NOMO-1 treated with dmso at 0.1 percent for 144 hours (cell line): Measurements from ENCODE around the gene RIIAD1.
"Not testable (repeated sequence)": the region's sequence is repeated elsewhere in the genome, so short reads cannot be mapped to it uniquely, and the experiment has no call there.

ENCODE experiments used
- DNase-seq: peaks from one replicate; lab custom pipeline; 2025; ENCODE audit not compliant: unreplicated experiment; lab: John Stamatoyannopoulos, UW

Gene RIIAD1

DNA sequence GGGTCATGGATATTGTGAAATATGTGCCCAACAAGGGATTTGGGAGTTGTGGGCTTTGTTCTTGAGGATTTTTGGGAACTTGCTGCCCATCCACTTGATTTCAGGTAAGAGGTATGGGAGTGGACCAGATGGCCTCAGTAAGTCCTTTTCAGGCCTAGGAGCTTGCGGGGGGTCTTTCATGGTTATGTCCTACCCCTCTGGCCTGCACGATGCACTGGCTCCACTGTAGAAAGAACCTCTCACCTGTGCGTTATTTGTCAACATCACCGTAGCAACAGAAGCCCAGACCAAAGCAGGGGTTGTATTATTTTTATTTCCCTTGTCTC, 8.6 kb downstream of the RIIAD1 start:
- no peak for DNase-seq

DNA sequence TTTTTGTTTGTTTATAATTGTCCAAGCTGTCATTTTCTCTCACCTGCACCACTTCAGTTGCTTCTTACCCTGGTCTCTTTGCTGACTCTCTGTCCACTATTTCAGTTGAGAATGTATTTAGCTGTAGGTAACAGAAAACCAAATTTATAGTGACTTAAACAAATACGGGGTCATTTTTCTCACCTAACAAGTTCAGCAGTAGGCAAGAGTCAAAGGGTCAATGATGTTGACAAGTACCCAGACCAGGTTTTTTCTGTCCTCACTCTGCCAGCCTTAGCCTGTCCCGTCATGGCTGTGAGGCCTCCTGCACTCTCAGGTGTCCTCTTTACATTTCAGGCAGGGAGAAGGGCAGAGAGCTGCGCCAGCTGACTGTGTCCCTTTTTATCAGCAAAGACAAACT, 11.8 kb downstream of the RIIAD1 start:
- DNase-seq = no peak

DNA sequence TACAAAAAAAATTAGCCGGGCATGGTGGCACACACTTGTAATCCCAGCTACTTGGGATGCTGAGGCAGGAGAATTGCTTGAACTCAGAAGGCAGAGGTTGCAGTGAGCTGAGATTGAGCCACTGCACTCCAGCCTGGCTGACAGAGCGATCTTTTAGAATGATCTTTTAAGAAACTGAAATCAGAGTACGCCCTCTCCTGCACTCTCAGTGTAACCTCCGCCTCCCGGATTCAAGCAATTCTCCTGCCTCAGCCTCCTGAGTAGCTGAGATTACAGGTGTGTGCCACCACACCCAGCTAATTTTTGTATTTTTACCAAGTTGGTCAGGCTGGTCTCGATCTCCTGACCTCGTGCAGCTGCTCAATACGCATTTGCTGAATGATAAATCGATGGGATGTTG, 12.7 kb downstream of the RIIAD1 start:
- not testable (repeated sequence) for DNase-seq

DNA sequence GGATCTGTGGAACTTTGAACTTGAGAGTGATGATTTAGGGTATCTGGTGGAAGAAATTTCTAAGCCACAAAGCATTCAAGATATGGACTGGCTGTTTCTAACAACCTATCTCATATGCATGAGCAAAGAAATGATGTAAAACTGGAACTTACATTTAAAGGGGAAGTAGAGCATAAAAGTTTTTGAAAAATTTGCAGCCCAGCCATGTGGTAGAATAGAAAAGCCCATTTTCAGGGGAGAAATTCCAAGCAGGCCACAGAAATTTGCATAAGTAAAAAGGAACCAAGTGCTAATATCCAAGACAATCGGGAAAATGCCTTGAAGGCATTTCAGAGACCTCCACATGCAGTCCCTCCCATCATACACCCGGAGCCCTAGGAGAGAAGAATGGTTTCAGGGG, 15.7 kb downstream of the RIIAD1 start:
- no peak for DNase-seq

DNA sequence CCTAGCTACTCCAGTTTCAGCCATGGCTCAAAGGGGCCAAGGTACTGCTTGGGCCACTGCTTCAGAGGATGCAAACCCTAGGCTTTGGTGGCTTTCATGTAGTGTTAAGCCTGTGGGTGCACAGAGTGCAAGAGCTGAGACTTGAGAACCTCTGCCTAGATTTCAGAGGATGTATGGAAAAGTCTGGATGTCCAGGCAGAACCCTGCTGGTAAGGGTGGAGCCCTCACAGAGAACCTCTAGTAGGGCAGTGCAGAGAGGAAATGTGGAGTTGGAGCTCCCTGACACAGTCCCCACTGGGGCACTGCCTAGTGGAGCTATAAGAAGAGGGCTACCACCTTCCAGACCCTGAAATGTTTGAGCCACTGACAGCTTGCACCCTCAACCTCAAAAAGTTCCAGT, 16.2 kb downstream of the RIIAD1 start:
- no peak for DNase-seq

DNA sequence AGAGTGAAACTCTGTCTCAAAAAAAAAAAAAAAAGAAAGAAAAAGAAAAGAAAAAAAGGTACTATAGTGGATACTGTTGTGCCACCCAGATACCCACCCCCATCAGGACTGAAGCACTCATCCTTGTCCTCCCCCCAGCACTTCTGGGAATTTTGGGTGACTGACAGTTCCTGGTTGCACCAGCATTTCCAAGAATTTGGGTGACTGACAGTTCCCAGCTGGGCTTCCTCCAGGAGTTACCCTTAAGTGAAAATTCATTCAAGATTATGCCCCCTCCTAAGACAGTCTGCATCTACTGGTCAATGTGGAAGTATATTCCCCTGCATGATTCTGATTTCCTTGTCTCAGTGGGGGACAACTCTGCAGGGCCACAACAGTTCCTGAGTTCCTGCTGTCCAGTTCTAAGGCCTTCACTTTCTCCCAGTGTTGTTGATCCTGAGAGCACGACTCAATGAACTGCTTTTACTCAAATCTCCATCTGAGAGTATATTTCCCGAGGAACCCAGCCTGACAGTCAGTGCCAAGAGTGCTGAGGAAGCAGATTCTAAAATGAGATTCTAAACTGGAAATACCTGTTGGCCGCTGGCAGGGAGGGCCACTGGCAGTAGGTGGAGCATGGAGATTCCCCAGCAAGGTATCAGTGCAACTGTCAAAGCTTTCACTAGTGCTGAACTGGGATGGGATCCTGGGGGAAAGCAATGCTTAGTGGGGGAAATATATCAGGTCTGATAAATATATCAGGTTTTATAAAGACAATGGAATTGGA, 18.5 kb downstream of the RIIAD1 start:
- DNase-seq = no peak

DNA sequence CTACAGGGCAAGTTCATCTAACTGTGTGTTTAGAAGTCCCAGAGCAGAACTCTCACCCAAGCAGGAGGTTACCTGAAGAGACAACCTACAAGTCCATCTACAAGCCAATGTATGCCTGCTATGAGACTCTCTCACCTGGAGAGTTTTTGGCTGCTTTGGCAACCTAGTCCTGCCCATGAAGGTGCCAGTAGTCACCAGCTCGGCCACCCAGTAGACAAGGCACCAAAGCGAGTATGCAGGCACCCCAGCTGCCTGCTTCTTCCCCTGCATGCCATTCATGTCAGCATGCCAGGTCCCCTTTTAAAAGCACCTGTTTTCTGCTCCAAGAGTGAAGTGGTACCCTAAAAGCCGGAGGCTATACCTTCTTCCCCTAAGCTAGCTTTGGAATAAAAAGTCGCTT, 20.2 kb downstream of the RIIAD1 start:
- DNase-seq = no peak

DNA sequence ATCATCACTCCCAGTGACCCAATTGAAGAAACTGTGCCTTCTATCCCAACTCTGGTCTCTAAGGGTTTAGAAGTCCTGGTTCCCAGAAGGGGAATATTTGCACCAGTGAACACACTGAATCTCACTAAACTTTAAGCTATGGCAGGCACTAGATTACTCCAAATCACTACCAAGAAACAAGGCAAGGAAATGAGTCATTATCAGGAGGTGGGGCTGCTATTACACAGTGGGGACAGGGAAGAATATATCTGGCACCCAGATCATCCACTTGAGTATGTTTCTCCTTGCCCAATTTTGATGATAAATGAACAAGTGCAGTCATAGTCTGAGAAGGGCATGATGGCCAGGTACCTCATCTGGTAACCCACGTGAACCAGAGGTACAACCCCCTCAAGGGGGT, 35.0 kb downstream of the RIIAD1 start:
- DNase-seq = no peak

DNA sequence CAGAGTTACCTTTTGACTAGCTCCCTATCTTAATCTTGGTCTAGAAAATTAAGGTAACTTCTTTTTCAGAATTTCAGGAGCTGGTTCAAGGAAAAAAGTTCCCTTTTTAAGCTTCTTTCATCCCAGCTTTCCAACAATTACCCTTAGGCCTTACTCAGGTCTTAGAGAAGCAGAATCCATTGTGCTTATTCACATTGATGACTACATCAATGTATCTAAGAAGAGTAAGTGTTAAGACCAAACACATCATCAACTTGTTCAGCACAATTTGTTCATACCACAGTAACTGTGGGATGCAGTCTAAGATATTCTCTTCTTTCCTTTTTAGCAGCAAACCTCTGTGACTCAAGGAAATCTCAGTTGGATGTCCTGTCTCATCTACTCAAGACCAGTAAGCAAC, 37.9 kb downstream of the RIIAD1 start:
- DNase-seq = no peak

DNA sequence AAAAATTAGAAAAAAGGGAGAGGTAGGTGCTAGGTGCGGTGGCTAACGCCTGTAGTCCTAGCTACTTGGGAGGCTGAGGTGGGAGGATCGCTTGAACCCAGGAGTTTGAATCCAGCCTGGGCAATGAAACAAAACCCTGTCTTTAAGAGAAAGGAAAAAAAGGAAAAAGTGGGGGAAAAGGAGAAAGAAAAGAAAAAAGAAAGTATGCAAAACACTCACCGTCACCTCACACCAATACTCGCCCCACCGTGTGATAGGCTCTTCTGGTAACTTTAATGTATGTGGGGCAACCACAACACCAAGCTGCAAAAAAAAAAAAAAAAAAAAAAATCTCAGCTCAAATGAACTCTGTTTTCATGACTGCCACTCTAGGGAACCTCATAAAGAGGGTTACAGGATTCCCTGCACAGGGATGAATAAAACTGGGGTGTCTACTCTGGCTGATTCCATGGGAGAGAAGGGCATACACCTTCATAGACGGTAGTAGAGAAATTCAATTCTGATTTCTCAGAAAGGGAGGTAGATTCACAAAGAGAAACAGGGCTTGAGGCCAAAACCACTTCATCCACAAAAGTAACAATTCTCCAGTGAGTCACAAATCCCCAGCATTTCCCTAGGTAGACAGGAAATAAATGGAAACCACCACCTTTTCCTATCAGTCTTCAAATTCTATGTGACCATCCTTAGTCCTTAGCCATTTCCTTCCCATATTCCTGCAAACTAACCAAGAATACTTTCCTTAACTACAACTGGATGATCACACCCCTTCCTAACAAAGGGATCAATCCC, 39.5 kb downstream of the RIIAD1 start:
- DNase-seq = no peak

DNA sequence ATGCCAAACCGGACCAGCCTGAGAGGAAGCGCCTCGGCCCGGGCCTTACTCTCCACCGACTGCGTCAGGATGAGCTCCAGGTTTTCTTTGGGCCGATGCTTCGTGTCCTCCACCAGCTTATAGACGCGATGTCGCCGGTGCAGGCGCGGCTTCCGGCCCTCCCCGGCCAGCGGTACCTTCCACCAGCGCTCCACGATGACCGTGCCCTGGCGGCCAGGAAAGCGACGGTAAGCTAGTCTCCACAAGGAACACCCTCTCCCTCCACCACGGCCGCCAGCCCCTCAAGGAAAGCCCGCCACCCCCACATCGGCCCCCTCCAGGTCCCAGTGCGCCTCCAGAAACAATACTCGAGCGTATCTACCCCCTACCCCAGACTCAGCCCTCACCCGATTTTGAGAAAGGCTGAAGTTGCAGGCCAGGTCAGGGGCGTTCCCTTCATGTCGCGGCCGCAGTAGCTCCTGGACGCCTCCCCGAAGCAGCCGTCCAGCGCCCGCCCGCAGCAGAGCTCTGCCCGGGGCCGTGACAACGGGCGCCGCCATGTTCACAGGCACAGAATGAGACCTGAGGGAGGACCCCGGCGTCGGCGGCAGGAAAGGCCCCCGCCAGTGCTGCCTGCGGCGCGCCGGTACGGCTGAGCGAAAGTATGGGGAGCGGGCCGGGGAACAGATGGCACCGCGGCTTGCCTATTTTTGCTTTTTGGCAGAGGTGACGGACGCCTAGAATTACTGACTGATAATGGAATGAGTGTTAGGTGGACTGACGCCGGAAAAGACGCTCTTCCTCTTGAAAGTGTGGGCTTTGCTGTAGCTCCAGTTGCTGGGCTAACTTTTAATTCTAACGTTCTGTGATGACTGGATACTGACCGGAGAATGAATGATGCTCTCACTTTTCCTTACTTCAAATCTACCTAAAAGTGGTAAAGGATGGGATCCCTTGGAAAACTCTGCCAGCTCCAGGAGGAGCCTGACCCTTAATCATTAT, 41.9 kb downstream of the RIIAD1 start, which contains the start of gene MRPL9:
Gene MRPL9 (minus strand): TSS at position 556 of the 981 bp plus-strand sequence. CDS start 17 bp downstream, at position 539.
- peak; percentile 71 for DNase-seq

DNA sequence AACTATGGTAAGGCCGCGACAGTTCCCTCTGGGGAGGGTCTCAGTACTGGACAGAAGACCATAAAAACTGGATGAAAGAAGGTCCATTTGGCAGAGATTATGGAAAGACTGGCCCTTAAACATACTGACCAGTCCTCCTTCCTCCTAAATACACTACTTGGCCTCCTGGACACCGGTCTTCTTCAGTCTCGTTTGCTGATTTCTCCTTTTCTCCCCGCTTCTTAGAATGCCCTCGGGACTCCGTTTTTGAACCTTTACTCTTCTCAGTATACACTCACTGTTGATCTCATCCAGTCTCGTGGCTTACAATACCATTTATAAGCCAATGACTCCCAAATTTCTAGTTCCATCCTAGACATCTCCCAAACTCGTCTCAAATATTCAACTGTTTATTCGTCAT, 42.7 kb downstream of the RIIAD1 start:
- DNase-seq = no peak

DNA sequence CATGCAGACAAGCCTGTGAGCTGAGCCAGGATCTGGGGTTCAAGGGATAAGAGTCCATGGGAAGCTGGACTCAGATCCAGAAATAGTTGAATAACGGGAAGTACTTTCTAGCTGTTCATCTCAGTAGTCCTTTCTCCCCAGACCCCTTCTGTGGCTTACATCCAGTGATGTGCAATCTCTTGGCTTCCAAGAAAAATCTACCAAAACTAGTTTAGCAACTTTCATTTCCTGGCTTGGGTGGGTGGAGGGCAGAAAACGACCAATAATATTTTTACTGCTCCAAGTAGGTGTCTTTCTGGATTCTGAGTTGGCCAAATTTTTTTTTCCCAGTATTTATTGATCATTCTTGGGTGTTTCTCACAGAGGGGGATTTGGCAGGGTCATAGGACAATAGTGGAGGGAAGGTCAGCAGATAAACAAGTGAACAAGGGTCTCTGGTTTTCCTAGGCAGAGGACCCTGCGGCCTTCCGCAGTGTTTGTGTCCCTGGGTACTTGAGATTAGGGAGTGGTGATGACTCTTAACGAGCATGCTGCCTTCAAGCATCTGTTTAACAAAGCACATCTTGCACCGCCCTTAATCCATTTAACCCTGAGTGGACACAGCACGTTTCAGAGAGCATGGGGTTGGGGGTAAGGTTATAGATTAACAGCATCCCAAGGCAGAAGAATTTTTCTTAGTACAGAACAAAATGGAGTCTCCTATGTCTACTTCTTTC, 47.2 kb downstream of the RIIAD1 start:
- DNase-seq = not testable (repeated sequence)

DNA sequence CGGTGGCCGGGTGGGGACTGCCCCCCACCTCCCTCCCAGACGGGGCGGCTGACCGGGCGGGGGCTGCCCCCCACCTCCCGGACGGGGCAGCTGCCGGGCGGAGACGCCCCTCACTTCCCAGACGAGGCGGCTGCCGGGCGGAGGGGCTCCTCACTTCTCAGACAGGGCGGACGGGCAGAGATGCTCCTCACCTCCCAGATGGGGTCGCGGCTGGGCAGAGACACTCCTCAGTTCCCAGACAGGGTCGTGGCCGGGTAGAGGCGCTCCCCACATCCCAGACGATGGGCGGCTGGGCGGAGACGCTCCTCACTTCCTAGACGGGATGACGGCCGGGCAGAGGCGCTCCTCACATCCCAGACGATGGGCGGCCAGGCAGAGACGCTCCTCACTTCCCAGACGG, 47.9 kb downstream of the RIIAD1 start:
- not testable (repeated sequence) for DNase-seq

DNA sequence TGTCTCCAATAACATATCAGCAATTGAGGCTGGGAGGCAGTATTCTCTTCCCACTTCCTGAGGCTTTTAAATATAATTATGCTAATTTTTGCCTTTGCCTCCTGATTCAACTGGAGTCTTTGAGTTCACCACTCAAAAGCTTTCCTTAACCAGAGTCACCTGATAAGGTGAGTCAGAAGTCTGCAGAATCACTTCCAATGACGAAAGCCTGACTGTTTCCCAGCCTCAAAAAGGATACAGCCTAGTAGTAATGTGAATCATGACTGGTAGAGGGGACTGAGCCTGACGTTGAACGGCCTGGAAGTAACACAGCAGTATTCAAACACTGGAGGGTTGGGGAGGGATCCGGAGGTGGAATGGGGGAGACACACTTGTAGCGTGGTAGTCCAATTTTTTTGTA, 52.4 kb downstream of the RIIAD1 start:
- no peak for DNase-seq

DNA sequence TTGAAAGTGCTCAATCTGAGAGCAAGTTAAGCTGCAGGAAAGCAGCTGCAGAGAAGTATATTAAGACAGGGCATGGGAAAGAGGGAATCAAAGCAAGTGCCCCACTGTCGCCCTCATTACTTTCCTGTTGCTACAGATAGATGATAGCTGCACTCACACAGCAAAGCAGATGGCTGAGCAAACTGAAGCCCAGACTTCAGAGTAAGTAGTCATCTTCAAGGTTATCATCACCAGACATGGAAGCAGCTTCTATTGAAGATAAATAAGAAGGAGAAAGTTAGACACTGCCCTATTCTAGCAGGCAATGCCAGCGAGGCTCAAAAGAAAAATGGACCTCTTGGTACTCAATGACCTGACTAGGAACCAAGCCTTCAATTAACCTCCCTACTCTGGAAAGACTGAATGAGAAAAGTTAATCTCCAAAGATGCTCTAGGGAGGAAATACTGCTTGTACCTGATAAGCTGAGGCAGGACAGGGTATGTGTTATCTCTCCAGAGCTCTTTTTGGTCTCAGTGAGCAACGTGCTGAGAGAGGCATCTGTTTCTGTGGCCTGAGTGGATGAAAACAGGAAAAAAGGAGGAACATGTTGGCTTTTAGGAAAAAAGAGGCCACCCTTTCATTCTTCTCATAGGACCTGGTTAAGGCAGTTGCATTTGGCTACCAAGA, 53.1 kb downstream of the RIIAD1 start:
- no peak for DNase-seq

DNA sequence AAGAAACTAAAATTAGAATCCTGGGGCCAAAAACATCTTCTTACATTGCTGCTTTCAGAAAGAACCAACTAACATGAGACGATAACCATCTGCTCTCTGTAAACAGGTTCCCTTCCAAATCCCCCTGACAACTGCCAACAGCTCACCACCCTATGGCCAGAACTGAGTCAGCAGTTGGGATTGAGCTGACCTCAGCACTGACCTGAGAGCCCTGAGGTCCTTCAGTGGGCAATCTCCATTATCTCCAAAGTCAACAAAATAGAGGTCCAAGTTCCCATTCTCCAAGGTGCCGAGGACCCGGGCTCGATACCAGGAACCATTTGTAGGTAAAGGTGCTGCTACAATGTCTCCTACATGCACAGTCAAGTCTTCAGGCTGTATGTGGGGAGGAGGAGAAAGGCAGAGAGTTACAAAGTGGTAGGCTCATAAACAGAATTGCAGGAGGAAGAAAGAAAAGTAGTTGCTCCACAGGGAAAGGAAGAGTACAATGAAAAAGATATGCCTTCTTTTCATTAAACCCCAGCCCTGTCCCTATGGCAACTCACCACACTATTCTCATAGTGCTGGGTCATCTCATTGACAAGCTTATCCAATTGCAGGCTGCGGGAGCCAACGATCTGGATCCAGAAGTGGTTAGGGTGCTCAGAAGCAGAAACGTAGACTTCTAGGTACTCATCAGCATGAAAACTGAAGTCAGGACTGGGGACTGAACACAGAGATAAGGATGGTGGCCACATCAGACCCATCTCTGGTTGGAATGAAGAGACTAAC, 54.8 kb downstream of the RIIAD1 start:
- no peak for DNase-seq

DNA sequence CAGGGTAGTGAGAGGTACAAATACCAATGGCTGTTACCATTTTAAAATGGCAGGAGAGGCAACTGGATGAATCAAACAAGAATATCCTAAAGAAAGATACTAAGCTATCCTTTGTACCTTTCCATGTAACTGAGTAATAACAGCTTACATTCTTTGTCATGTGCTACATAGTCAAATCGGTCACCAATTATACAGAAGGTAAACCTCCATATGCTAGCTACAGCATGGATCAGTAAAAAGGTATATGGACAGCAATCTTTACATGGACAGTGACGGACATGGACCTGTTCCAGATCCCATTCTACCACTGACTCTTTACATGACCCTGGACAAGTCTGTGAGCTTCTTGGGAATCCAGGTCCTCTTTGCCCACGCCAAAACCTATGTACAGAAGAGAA, 55.3 kb downstream of the RIIAD1 start:
- DNase-seq = no peak

DNA sequence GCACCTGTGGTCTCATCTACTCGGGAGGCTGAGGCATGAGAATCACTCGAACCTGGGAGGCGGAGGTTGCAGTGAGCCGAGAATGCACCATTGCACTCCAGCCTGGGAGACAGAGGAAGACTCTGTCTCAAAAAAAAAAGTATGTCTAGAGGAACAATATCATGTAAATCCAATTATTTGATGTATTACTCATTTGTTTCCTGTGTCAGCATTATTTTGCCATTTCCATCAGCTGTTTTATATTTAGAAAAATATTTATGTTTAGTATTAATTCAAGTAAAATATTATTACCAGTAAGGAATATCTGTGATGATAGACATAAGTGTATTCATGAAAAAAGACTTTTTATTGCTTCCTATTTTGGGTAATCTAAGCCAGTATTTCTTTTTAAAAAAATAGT, 56.0 kb downstream of the RIIAD1 start:
- no peak for DNase-seq
